HepG2 (cell line): Measurements from ENCODE around the gene EMC9. TPM values are rescaled to one million over a fixed set of nuclear protein-coding genes. Genes with fewer than 3 reads are reported as not detected.

Experiments used
- NR2F6 ChIP-seq, 2 experiments: IDR thresholded peaks; 2 replicates each; pipeline ENCODE4 v1.6.1; 2016; ENCODE audit warnings: antibody characterized with exemption in 1 of 2, mild to moderate bottlenecking in 1 of 2
- polyA plus RNA-seq, 8 experiments: library from polyadenylated mRNA; depleted of rRNA in 3 of 8; stranded (reverse) in 7 of 8; unstranded in 1 of 8; fragments of >200 nt; fragmentation: Illumina TruSeq in 4 of 8; extraction: Trizol in 4 of 8; gene quantifications; 2 replicates each; pipeline versions ENCODE4 v1.2.1 to v1.2.3, GENCODE V29; 2011 to 2016; ENCODE audit warnings: low read depth in 4 of 8, missing spikeins in 1 of 8, mixed read lengths in 1 of 8; ENCODE audit not compliant: insufficient read depth in 1 of 8
- total RNA-seq, 5 experiments: library from RNA; depleted of rRNA; stranded (reverse); fragments of >200 nt; fragmentation: Illumina TruSeq; extraction: Trizol; gene quantifications; 2 replicates each; pipeline ENCODE4 v1.2.3, GENCODE V29; 2016; ENCODE audit warnings: low read depth in 1 of 5
- TF ChIP-seq, protein P1 (sequence below): sonication (generic); formaldehyde crosslinking; IDR thresholded peaks from 2 replicates; pipeline ENCODE4 v1.4.0; 2020; ENCODE audit warnings: mild to moderate bottlenecking, missing genetic modification reagents
- TF ChIP-seq, protein P2 (sequence below): sonication (generic); formaldehyde crosslinking; IDR thresholded peaks from 2 replicates; pipeline ENCODE4 v1.9.0; 2021; ENCODE audit warnings: mild to moderate bottlenecking, missing genetic modification reagents
- TF ChIP-seq, protein P3 (sequence below): sonication (generic); formaldehyde crosslinking; IDR thresholded peaks from 2 replicates; pipeline ENCODE4 v1.5.1; 2020; ENCODE audit warnings: mild to moderate bottlenecking, missing genetic modification reagents, borderline replicate concordance
- TF ChIP-seq, protein P4 (sequence below), 2 experiments: sonication (generic) in 1 of 2; formaldehyde crosslinking in 1 of 2; IDR thresholded peaks; 2 replicates each; pipeline versions ENCODE4 v1.4.0 to v1.6.1; 2018 to 2020; ENCODE audit warnings: missing genetic modification reagents in 2 of 2, borderline replicate concordance in 1 of 2, low read depth in 1 of 2, mild to moderate bottlenecking in 1 of 2, missing biosample characterization in 1 of 2

EMC9 gene
- total and polyA plus RNA-seq, 2 of the 13 experiments (the other 11 are each of a cell fraction or from before 2014, with no cell fraction given) = 60.5 to 78.7 TPM

DNA sequence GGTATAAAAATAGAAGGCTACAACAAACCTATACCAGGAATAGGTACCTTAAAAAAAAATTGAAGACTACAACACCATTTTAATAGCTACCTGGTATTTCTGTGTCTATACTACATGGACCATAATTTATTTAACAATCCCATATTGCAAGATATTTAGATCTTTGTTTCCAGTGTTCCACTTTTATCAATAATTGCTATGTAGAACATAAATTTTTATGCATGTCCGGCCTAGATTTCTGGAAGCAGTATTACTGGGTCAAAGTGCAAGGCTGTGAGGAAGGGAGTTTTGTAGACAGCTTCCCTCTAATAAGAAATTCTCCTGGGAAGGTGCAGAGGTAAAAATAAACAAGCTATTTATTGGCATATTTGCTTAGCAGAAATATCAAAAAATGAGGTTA lies 30.9 kb downstream of the EMC9 start (continued):
- TF ChIP-seq, protein P1, sequence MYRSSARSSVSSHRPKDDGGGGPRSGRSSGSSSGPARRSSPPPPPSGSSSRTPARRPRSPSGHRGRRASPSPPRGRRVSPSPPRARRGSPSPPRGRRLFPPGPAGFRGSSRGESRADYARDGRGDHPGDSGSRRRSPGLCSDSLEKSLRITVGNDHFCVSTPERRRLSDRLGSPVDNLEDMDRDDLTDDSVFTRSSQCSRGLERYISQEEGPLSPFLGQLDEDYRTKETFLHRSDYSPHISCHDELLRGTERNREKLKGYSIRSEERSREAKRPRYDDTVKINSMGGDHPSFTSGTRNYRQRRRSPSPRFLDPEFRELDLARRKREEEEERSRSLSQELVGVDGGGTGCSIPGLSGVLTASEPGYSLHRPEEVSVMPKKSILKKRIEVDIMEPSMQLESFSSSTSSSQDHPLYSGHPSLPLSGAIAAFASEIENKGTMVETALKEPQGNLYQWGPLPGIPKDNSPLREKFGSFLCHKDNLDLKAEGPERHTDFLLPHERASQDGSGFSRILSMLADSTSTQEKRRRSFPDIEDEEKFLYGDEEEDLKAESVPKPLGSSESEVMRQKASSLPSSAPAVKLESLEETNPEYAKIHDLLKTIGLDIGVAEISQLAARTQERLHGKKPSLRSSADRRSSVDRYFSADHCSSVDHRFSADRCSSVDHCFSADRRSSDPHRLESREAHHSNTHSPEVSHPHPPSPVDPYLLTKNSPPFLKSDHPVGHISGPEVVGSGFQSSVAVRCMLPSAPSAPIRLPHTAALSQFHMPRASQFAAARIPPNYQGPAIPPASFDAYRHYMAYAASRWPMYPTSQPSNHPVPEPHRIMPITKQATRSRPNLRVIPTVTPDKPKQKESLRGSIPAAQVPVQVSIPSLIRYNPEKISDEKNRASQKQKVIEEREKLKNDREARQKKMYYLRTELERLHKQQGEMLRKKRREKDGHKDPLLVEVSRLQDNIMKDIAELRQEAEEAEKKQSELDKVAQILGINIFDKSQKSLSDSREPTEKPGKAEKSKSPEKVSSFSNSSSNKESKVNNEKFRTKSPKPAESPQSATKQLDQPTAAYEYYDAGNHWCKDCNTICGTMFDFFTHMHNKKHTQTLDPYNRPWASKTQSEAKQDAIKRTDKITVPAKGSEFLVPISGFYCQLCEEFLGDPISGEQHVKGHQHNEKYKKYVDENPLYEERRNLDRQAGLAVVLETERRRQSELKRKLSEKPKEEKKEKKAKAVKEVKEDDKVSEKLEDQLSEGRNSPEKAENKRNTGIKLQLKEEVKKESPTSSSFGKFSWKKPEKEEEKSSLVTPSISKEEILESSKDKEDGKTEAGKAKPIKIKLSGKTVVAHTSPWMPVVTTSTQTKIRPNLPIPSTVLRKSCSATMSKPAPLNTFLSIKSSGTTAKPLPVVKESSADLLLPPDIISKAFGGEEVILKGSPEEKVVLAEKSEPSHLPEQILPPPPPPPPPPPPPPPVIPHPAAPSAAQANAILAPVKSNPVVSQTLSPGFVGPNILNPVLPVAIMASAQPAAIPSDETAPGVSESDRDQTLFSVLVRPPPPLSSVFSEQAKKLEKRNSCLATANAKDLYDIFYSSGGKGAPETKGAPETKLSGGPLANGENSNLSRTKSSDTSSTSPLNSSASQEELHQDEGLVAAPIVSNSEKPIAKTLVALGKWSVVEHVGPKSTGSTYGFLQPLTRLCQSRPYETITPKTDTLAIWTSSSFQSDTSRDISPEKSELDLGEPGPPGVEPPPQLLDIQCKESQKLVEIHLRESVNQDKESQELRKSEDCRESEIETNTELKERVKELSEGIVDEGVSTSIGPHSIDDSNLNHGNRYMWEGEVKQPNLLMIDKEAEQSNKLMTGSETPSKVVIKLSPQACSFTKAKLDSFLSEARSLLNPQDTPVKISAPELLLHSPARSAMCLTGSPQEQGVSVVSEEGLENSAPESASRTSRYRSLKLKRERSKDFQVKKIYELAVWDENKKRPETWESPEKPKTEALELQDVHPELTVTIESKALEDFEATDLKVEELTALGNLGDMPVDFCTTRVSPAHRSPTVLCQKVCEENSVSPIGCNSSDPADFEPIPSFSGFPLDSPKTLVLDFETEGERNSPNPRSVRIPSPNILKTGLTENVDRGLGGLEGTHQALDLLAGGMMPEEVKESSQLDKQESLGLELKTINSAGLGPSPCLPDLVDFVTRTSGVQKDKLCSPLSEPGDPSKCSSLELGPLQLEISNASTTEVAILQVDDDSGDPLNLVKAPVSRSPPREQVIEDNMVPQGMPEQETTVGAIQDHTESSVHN (CRISPR knock-in tag) = no peak
- TF ChIP-seq, protein P2, sequence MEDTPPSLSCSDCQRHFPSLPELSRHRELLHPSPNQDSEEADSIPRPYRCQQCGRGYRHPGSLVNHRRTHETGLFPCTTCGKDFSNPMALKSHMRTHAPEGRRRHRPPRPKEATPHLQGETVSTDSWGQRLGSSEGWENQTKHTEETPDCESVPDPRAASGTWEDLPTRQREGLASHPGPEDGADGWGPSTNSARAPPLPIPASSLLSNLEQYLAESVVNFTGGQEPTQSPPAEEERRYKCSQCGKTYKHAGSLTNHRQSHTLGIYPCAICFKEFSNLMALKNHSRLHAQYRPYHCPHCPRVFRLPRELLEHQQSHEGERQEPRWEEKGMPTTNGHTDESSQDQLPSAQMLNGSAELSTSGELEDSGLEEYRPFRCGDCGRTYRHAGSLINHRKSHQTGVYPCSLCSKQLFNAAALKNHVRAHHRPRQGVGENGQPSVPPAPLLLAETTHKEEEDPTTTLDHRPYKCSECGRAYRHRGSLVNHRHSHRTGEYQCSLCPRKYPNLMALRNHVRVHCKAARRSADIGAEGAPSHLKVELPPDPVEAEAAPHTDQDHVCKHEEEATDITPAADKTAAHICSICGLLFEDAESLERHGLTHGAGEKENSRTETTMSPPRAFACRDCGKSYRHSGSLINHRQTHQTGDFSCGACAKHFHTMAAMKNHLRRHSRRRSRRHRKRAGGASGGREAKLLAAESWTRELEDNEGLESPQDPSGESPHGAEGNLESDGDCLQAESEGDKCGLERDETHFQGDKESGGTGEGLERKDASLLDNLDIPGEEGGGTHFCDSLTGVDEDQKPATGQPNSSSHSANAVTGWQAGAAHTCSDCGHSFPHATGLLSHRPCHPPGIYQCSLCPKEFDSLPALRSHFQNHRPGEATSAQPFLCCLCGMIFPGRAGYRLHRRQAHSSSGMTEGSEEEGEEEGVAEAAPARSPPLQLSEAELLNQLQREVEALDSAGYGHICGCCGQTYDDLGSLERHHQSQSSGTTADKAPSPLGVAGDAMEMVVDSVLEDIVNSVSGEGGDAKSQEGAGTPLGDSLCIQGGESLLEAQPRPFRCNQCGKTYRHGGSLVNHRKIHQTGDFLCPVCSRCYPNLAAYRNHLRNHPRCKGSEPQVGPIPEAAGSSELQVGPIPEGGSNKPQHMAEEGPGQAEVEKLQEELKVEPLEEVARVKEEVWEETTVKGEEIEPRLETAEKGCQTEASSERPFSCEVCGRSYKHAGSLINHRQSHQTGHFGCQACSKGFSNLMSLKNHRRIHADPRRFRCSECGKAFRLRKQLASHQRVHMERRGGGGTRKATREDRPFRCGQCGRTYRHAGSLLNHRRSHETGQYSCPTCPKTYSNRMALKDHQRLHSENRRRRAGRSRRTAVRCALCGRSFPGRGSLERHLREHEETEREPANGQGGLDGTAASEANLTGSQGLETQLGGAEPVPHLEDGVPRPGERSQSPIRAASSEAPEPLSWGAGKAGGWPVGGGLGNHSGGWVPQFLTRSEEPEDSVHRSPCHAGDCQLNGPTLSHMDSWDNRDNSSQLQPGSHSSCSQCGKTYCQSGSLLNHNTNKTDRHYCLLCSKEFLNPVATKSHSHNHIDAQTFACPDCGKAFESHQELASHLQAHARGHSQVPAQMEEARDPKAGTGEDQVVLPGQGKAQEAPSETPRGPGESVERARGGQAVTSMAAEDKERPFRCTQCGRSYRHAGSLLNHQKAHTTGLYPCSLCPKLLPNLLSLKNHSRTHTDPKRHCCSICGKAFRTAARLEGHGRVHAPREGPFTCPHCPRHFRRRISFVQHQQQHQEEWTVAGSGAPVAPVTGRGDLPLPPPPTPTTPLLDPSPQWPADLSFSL (CRISPR knock-in tag) = no peak
- TF ChIP-seq, protein P3, sequence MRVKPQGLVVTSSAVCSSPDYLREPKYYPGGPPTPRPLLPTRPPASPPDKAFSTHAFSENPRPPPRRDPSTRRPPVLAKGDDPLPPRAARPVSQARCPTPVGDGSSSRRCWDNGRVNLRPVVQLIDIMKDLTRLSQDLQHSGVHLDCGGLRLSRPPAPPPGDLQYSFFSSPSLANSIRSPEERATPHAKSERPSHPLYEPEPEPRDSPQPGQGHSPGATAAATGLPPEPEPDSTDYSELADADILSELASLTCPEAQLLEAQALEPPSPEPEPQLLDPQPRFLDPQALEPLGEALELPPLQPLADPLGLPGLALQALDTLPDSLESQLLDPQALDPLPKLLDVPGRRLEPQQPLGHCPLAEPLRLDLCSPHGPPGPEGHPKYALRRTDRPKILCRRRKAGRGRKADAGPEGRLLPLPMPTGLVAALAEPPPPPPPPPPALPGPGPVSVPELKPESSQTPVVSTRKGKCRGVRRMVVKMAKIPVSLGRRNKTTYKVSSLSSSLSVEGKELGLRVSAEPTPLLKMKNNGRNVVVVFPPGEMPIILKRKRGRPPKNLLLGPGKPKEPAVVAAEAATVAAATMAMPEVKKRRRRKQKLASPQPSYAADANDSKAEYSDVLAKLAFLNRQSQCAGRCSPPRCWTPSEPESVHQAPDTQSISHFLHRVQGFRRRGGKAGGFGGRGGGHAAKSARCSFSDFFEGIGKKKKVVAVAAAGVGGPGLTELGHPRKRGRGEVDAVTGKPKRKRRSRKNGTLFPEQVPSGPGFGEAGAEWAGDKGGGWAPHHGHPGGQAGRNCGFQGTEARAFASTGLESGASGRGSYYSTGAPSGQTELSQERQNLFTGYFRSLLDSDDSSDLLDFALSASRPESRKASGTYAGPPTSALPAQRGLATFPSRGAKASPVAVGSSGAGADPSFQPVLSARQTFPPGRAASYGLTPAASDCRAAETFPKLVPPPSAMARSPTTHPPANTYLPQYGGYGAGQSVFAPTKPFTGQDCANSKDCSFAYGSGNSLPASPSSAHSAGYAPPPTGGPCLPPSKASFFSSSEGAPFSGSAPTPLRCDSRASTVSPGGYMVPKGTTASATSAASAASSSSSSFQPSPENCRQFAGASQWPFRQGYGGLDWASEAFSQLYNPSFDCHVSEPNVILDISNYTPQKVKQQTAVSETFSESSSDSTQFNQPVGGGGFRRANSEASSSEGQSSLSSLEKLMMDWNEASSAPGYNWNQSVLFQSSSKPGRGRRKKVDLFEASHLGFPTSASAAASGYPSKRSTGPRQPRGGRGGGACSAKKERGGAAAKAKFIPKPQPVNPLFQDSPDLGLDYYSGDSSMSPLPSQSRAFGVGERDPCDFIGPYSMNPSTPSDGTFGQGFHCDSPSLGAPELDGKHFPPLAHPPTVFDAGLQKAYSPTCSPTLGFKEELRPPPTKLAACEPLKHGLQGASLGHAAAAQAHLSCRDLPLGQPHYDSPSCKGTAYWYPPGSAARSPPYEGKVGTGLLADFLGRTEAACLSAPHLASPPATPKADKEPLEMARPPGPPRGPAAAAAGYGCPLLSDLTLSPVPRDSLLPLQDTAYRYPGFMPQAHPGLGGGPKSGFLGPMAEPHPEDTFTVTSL = no peak
- TF ChIP-seq, protein P4, sequence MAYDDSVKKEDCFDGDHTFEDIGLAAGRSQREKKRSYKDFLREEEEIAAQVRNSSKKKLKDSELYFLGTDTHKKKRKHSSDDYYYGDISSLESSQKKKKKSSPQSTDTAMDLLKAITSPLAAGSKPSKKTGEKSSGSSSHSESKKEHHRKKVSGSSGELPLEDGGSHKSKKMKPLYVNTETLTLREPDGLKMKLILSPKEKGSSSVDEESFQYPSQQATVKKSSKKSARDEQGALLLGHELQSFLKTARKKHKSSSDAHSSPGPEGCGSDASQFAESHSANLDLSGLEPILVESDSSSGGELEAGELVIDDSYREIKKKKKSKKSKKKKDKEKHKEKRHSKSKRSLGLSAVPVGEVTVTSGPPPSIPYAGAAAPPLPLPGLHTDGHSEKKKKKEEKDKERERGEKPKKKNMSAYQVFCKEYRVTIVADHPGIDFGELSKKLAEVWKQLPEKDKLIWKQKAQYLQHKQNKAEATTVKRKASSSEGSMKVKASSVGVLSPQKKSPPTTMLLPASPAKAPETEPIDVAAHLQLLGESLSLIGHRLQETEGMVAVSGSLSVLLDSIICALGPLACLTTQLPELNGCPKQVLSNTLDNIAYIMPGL (CRISPR knock-in tag; IDR thresholded peaks at IDR 0.05; ENCODE audit: borderline replicate concordance in 1 of 2, low read depth in 1 of 2) = 0 out of 4 replicates have a peak, but pooled peaks of 1 of the 2 experiments have one; percentile 9
- peak; percentile 17; the same call in 1 of the 2 replicates for TF ChIP-seq NR2F6 (IDR thresholded peaks at IDR 0.05)
- TF ChIP-seq NR2F6 (CRISPR knock-in tag; IDR thresholded peaks at IDR 0.05) = no peak
